GM23248 (cell line): Measurements from ENCODE around the gene MAGEB4.

ENCODE experiments used
- EZH2 ChIP-seq: fragments of 200-600 bp; sonication (generic); IDR thresholded peaks from 2 replicates; pipeline ENCODE4 v1.6.1; 2018; ENCODE audit warnings: antibody characterized with exemption, mild to moderate bottlenecking; ENCODE audit not compliant: insufficient read depth, poor library complexity, severe bottlenecking
- EZH2phosphoT487 ChIP-seq: fragments of 200-600 bp; sonication (generic); IDR thresholded peaks from 2 replicates; pipeline ENCODE4 v1.6.1; 2018; ENCODE audit warnings: antibody characterized with exemption, moderate library complexity, mild to moderate bottlenecking, low read depth; ENCODE audit not compliant: insufficient read depth

- TF ChIP-seq EZH2phosphoT487 (no peak), EZH2 (no peak)
Observed at GRCh38 chrX:30219372-30219771, 22.4 kb upstream of the MAGEB4 start.
